T-helper 17 cell (primary cell): ENCODE results near the gene CNNM4. TPM values are rescaled to one million over a fixed set of nuclear protein-coding genes. Genes with fewer than 3 reads are reported as not detected.

Experiments
- ATAC-seq: fragments of 150-1000 bp; cut with Tn5 transposase; 2 replicates; pipeline ENCODE4 v1.10.0; 2021; ENCODE audit warnings: mild to moderate bottlenecking, moderate library complexity
- DNase-seq, 3 donors: peaks; one replicate each; pipeline versions ENCODE4 v3.0.0 to v3.0.0-alpha.2; 2020 to 2021
- H3K9me3 ChIP-seq: one replicate; pipeline ENCODE4 v1.7.0; 2013; ENCODE audit warnings: low read length, mild to moderate bottlenecking; ENCODE audit not compliant: control insufficient read depth, poor library complexity, severe bottlenecking
- H3K27ac Mint-ChIP-seq: one replicate; pipeline ENCODE4 v1.8.0; 2022; ENCODE audit warnings: mild to moderate bottlenecking, moderate library complexity, mixed read lengths
- H3K27me3 Mint-ChIP-seq: one replicate; pipeline ENCODE4 v1.8.0; 2022; ENCODE audit warnings: mixed read lengths
- H3K36me3 Mint-ChIP-seq: one replicate; pipeline ENCODE4 v1.8.0; 2022; ENCODE audit warnings: low read depth, mixed read lengths
- H3K4me1 Mint-ChIP-seq: one replicate; pipeline ENCODE4 v1.8.0; 2022; ENCODE audit warnings: mild to moderate bottlenecking, mixed read lengths
- H3K4me3 Mint-ChIP-seq: one replicate; pipeline ENCODE4 v1.8.0; 2022; ENCODE audit warnings: mild to moderate bottlenecking, moderate library complexity, mixed read lengths
- total RNA-seq, 4 donors: library from RNA in 2 of 4; stranded (reverse) in 2 of 4; gene quantifications; one replicate each; pipeline ENCODE4 v1.2.3 and lab custom pipeline; 2022 to 2026

CNNM4 gene
- total RNA-seq, 2 donors from 2014 or later: 6.4 to 8.1 TPM

GRCh38 chr2:96815326-96816126 lies 54.8 kb downstream of the CNNM4 start:
- ATAC-seq: peak; percentile 2
- H3K4me1 Mint-ChIP-seq: peaks cover 48% of the 10 kb centered on the region

GRCh38 chr2:96816127-96816835 lies 55.6 kb downstream of the CNNM4 start, which contains the start of gene CNNM3:
Gene CNNM3 (plus strand): TSS chr2:96816268. CDS start chr2:96816278, 10 bp downstream.
- ATAC-seq (peak; percentile 93), DNase-seq (peak; percentile 91 to 96 (median 94))
- peaks cover 50% of the 10 kb centered on the region for H3K4me1 Mint-ChIP-seq
- H3K4me3 Mint-ChIP-seq: peak within 1 kb of the TSS; percentile 88
- H3K27ac Mint-ChIP-seq: peak within 1 kb of the TSS; percentile 77
- H3K27me3 Mint-ChIP-seq: no peaks in the 10 kb centered on the region
- no peaks in the 10 kb centered on the region for H3K9me3 ChIP-seq
- no peaks in the 10 kb centered on the region for H3K36me3 Mint-ChIP-seq

More at GRCh38 chr2:96815326-96816126, 54.8 kb downstream of the CNNM4 start:
- H3K36me3 Mint-ChIP-seq: no peaks in the 10 kb centered on the region
- no peaks in the 10 kb centered on the region for H3K27me3 Mint-ChIP-seq
- H3K27ac Mint-ChIP-seq: peak overlapping the region; percentile 77
- H3K9me3 ChIP-seq: no peaks in the 10 kb centered on the region
- H3K4me3 Mint-ChIP-seq: peak overlapping the region; percentile 87
- DNase-seq: no peak

GRCh38 chr2:96816836-96817702 lies 56.4 kb downstream of the CNNM4 start:
- Mint-ChIP-seq H3K27me3 (no peaks in the 10 kb centered on the region), H3K4me3 (peak overlapping the region; percentile 88), H3K36me3 (no peaks in the 10 kb centered on the region), H3K27ac (peak overlapping the region; percentile 74), H3K4me1 (peaks cover 52% of the 10 kb centered on the region)
- ATAC-seq (no peak), DNase-seq (no peak)
- no peaks in the 10 kb centered on the region for H3K9me3 ChIP-seq

- Mint-ChIP-seq H3K36me3 (no peaks in the 10 kb centered on the region), H3K27me3 (no peaks in the 10 kb centered on the region), H3K4me3 (peak overlapping the region; percentile 88), H3K27ac (peak overlapping the region; percentile 74), H3K4me1 (peaks cover 46% of the 10 kb centered on the region)
- DNase-seq (no peak), ATAC-seq (no peak)
- H3K9me3 ChIP-seq: no peaks in the 10 kb centered on the region
Observed at GRCh38 chr2:96817882-96818281, 57.2 kb downstream of the CNNM4 start.

GRCh38 chr2:96819128-96819875 lies 58.6 kb downstream of the CNNM4 start:
- Mint-ChIP-seq H3K36me3 (no peaks in the 10 kb centered on the region), H3K27me3 (no peaks in the 10 kb centered on the region), H3K27ac (peak overlapping the region; percentile 72), H3K4me3 (peak overlapping the region; percentile 88), H3K4me1 (peaks cover 45% of the 10 kb centered on the region)
- H3K9me3 ChIP-seq: no peaks in the 10 kb centered on the region
- no peak for ATAC-seq
- DNase-seq: no peak

GRCh38 chr2:96819876-96820511 lies 59.3 kb downstream of the CNNM4 start:
- Mint-ChIP-seq H3K27ac (peak overlapping the region; percentile 72), H3K36me3 (no peaks in the 10 kb centered on the region)
- ATAC-seq: no peak

GRCh38 chr2:96821113-96821675 lies 60.5 kb downstream of the CNNM4 start:
- H3K27me3 Mint-ChIP-seq: no peaks in the 10 kb centered on the region
- H3K4me3 Mint-ChIP-seq: no peak overlapping the region
- no peak for ATAC-seq
- DNase-seq: no peak
- H3K27ac Mint-ChIP-seq: peak overlapping the region; percentile 72
- no peaks in the 10 kb centered on the region for H3K36me3 Mint-ChIP-seq
- H3K4me1 Mint-ChIP-seq: peaks cover 39% of the 10 kb centered on the region
- H3K9me3 ChIP-seq: no peaks in the 10 kb centered on the region

More at GRCh38 chr2:96819876-96820511, 59.3 kb downstream of the CNNM4 start:
- peak overlapping the region; percentile 88 for H3K4me3 Mint-ChIP-seq
- H3K9me3 ChIP-seq: no peaks in the 10 kb centered on the region
- no peaks in the 10 kb centered on the region for H3K27me3 Mint-ChIP-seq
- peaks cover 43% of the 10 kb centered on the region for H3K4me1 Mint-ChIP-seq
- no peak for DNase-seq

- no peaks in the 10 kb centered on the region for H3K9me3 ChIP-seq
- H3K36me3 Mint-ChIP-seq: no peaks in the 10 kb centered on the region
- H3K27me3 Mint-ChIP-seq: no peaks in the 10 kb centered on the region
- H3K27ac Mint-ChIP-seq: no peak overlapping the region
- H3K4me1 Mint-ChIP-seq: peaks cover 33% of the 10 kb centered on the region
- DNase-seq (no peak), ATAC-seq (no peak)
- H3K4me3 Mint-ChIP-seq: no peak overlapping the region
Observed at GRCh38 chr2:96822786-96823185, 62.1 kb downstream of the CNNM4 start.

- no peaks in the 10 kb centered on the region for H3K9me3 ChIP-seq
- Mint-ChIP-seq H3K27ac (no peak overlapping the region), H3K36me3 (no peaks in the 10 kb centered on the region), H3K27me3 (no peaks in the 10 kb centered on the region), H3K4me1 (peaks cover 30% of the 10 kb centered on the region), H3K4me3 (no peak overlapping the region)
- ATAC-seq: no peak
- no peak for DNase-seq
Observed at GRCh38 chr2:96823198-96823597, 62.5 kb downstream of the CNNM4 start.

- Mint-ChIP-seq H3K27ac (no peak overlapping the region), H3K4me1 (peaks cover 22% of the 10 kb centered on the region), H3K36me3 (no peaks in the 10 kb centered on the region), H3K4me3 (no peak overlapping the region), H3K27me3 (no peaks in the 10 kb centered on the region)
- DNase-seq (no peak), ATAC-seq (no peak)
- H3K9me3 ChIP-seq: no peaks in the 10 kb centered on the region
Observed at GRCh38 chr2:96824079-96824870, 63.6 kb downstream of the CNNM4 start.

- DNase-seq (no peak), ATAC-seq (no peak)
- Mint-ChIP-seq H3K4me3 (no peak overlapping the region), H3K27me3 (no peaks in the 10 kb centered on the region), H3K27ac (no peak overlapping the region), H3K36me3 (peaks cover 4% of the 10 kb centered on the region), H3K4me1 (peaks cover 17% of the 10 kb centered on the region)
- no peaks in the 10 kb centered on the region for H3K9me3 ChIP-seq
Observed at GRCh38 chr2:96825057-96825456, 64.4 kb downstream of the CNNM4 start.
